Endodermal cell (in vitro differentiated cells): ENCODE results near the gene EVI2A. TPM values are rescaled to one million over a fixed set of nuclear protein-coding genes. Genes with fewer than 3 reads are reported as not detected.

Source experiments
- DNase-seq: peaks from one replicate; pipeline ENCODE4 v3.0.0-alpha.2; 2017
- H3K27ac ChIP-seq: 2 replicates; pipeline ENCODE4 v1.5.1; 2013; ENCODE audit warnings: mild to moderate bottlenecking, low read depth, low read length, moderate library complexity
- H3K27me3 ChIP-seq: 2 replicates; pipeline ENCODE4 v1.6.1; 2013; ENCODE audit warnings: mild to moderate bottlenecking, low read length, moderate library complexity; ENCODE audit not compliant: insufficient read depth, control insufficient read depth, poor library complexity, severe bottlenecking
- H3K36me3 ChIP-seq: 2 replicates; pipeline ENCODE4 v1.7.0; 2013; ENCODE audit warnings: mild to moderate bottlenecking, low read length, moderate library complexity; ENCODE audit not compliant: control insufficient read depth, insufficient read depth
- H3K4me1 ChIP-seq: one replicate; pipeline ENCODE4 v1.7.0; 2013; ENCODE audit warnings: low read length; ENCODE audit not compliant: control insufficient read depth, insufficient read depth
- H3K4me3 ChIP-seq: 2 replicates; pipeline ENCODE4 v1.5.1; 2013; ENCODE audit warnings: mild to moderate bottlenecking, low read length, moderate library complexity
- H3K9ac ChIP-seq: 2 replicates; pipeline ENCODE4 v1.6.1; 2013; ENCODE audit warnings: mild to moderate bottlenecking, low read length, moderate library complexity; ENCODE audit not compliant: poor library complexity, severe bottlenecking; ENCODE audit errors: extremely low read depth
- H3K9me3 ChIP-seq: 2 replicates; pipeline ENCODE4 v1.6.1; 2013; ENCODE audit warnings: mild to moderate bottlenecking, low read length, moderate library complexity; ENCODE audit not compliant: control insufficient read depth
- H3K27ac Mint-ChIP-seq: 2 replicates; pipeline ENCODE4 v1.8.0; 2020; ENCODE audit warnings: mixed read lengths
- H3K27me3 Mint-ChIP-seq: 2 replicates; pipeline ENCODE4 v1.8.0; 2021; ENCODE audit warnings: mild to moderate bottlenecking, mixed read lengths; ENCODE audit not compliant: insufficient read depth
- H3K36me3 Mint-ChIP-seq: 2 replicates; pipeline ENCODE4 v1.8.0; 2020; ENCODE audit warnings: low read depth, mixed read lengths
- H3K4me1 Mint-ChIP-seq: 2 replicates; pipeline ENCODE4 v1.8.0; 2020; ENCODE audit warnings: mixed read lengths
- H3K4me3 Mint-ChIP-seq: 2 replicates; pipeline ENCODE4 v1.8.0; 2020; ENCODE audit warnings: mild to moderate bottlenecking, moderate library complexity, mixed read lengths
- H3K9me3 Mint-ChIP-seq: 2 replicates; pipeline ENCODE4 v1.8.0; 2020; ENCODE audit warnings: mild to moderate bottlenecking, mixed read lengths
- WGBS, 2 experiments: methylation state at CpG; one replicate each; pipeline versions ENCODE4 v1.1.5 to v1.1.7; 2013; ENCODE audit warnings: missing lambda C conversion rate in 2 of 2, mixed read lengths in 1 of 2; ENCODE audit not compliant: insufficient coverage in 1 of 2, insufficient read length in 1 of 2; 5-methylcytosine and 5-hydroxymethylcytosine counted together
- total RNA-seq, 2 donors: library from RNA; stranded (reverse); fragmentation: NEBNext Ultra II Directional in 1 of 2; extraction: Animal tissue kit (Norgen Biotek cat#: 25700) in 1 of 2; gene quantifications; 2 replicates in 1 of 2; 3 replicates in 1 of 2; pipeline ENCODE4 v1.2.1, GENCODE V29; 2021
- TF ChIP-seq, protein P1 (sequence below): fragments of 200-600 bp; sonication (generic); conservative IDR thresholded peaks from 2 replicates; pipeline ENCODE4 v1.5.0; 2021; ENCODE audit warnings: antibody characterized with exemption, mild to moderate bottlenecking

The EVI2A gene
- total RNA-seq, 2 donors from 2014 or later = not detected

DNA sequence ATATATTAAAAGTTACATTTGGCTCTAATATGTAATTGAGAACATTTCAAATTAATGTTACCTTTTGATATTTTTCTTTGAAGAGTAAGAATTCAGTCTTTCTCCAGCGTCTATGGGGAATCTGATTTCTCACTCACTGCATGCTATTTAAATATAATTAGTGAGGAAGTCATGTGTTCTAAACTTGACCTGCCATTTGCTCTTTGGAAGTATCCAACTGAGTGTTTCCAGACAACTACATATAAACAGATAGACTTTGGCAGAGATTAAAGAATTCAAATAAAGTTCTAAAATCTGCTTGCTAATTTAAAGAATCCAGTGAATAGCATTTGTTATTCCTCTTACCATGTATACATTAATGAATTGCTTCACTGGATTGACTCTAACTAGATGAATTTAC lies 47.9 kb downstream of the EVI2A start:
- Histone ChIP-seq H3K36me3 (peaks cover 67% of the 10 kb centered on the region), H3K27ac (no peak overlapping the region), H3K9ac (no peak overlapping the region), H3K4me3 (no peak overlapping the region), H3K27me3 (no peaks in the 10 kb centered on the region), H3K4me1 (no peaks in the 10 kb centered on the region), H3K9me3 (no peaks in the 10 kb centered on the region)
- peaks cover 10% of the 10 kb centered on the region for H3K4me1 Mint-ChIP-seq
- H3K4me3 Mint-ChIP-seq = no peak overlapping the region
- no peak overlapping the region for H3K27ac Mint-ChIP-seq
- H3K27me3 Mint-ChIP-seq = no peaks in the 10 kb centered on the region
- WGBS, 2 experiments = 100% methylated on average over 1 of the region's 1 CpG; no CpG with 5 or more reads in 1 of the 2 experiments
- peaks cover 49% of the 10 kb centered on the region for H3K36me3 Mint-ChIP-seq
- TF ChIP-seq, protein P1, sequence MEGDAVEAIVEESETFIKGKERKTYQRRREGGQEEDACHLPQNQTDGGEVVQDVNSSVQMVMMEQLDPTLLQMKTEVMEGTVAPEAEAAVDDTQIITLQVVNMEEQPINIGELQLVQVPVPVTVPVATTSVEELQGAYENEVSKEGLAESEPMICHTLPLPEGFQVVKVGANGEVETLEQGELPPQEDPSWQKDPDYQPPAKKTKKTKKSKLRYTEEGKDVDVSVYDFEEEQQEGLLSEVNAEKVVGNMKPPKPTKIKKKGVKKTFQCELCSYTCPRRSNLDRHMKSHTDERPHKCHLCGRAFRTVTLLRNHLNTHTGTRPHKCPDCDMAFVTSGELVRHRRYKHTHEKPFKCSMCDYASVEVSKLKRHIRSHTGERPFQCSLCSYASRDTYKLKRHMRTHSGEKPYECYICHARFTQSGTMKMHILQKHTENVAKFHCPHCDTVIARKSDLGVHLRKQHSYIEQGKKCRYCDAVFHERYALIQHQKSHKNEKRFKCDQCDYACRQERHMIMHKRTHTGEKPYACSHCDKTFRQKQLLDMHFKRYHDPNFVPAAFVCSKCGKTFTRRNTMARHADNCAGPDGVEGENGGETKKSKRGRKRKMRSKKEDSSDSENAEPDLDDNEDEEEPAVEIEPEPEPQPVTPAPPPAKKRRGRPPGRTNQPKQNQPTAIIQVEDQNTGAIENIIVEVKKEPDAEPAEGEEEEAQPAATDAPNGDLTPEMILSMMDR = no peak
- DNase-seq = no peak
- H3K9me3 Mint-ChIP-seq = no peaks in the 10 kb centered on the region

DNA sequence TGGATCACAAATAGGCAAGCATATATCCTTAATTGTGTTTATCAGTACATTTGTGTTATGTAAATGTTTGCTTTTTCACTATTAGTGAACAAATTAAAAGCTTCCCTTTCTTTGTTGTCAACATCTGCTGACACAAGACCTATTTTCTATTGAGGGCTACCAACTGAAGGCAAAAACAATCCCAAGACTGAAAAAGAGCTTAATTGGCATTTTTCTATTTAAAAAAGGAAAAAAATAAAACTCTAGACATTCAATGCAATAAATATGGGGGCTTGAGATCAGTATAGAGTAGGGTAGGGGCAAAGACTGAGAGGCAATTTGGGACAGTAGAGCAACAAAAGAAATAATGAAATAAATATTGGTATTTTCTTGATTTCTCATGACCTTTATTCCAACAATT lies 48.6 kb downstream of the EVI2A start:
- Histone ChIP-seq H3K4me3 (no peak overlapping the region), H3K27ac (no peak overlapping the region), H3K27me3 (no peaks in the 10 kb centered on the region), H3K36me3 (peaks cover 67% of the 10 kb centered on the region), H3K9ac (no peak overlapping the region), H3K9me3 (no peaks in the 10 kb centered on the region), H3K4me1 (no peaks in the 10 kb centered on the region)
- DNase-seq = no peak
- H3K36me3 Mint-ChIP-seq = peaks cover 53% of the 10 kb centered on the region
- H3K27me3 Mint-ChIP-seq = no peaks in the 10 kb centered on the region
- H3K9me3 Mint-ChIP-seq = no peaks in the 10 kb centered on the region
- H3K27ac Mint-ChIP-seq = no peak overlapping the region
- H3K4me1 Mint-ChIP-seq = peaks cover 10% of the 10 kb centered on the region
- no peak overlapping the region for H3K4me3 Mint-ChIP-seq
- TF ChIP-seq, protein P1 = no peak

DNA sequence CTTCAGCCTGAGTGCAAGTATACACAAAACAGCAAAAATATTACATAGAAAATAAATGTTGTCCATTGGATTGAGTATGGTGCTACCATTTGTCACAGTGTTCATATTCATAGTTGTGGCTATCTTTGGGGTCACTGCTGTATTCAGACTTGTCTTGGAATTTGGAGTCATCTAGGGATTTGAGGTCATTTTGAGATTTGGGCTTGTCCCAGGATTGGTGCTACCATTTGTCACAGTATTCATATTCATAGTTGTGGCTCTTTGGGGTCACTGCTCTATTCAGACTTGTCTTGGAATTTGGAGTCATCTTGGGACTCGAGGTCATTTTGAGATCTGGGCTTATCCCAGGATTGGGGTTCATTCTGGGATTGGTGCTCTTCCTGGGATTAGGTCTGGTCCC lies 49.2 kb downstream of the EVI2A start:
- Histone ChIP-seq H3K4me3 (no peak overlapping the region), H3K27me3 (no peaks in the 10 kb centered on the region), H3K9ac (no peak overlapping the region), H3K4me1 (no peaks in the 10 kb centered on the region), H3K9me3 (no peaks in the 10 kb centered on the region), H3K27ac (no peak overlapping the region), H3K36me3 (peaks cover 68% of the 10 kb centered on the region)
- H3K27me3 Mint-ChIP-seq = no peaks in the 10 kb centered on the region
- H3K27ac Mint-ChIP-seq = peak overlapping the region; percentile 18
- DNase-seq = no peak
- no peaks in the 10 kb centered on the region for H3K9me3 Mint-ChIP-seq
- H3K4me1 Mint-ChIP-seq = peaks cover 10% of the 10 kb centered on the region
- no peak overlapping the region for H3K4me3 Mint-ChIP-seq
- 88% methylated on average over 1 of the region's 1 CpG; no CpG with 5 or more reads in 1 of the 2 experiments for WGBS, 2 experiments
- TF ChIP-seq, protein P1 = no peak
- H3K36me3 Mint-ChIP-seq = peaks cover 54% of the 10 kb centered on the region
